Nephron progenitor cell (in vitro differentiated cells): ENCODE measurements around the gene PEX16.

Experiments
- DNase-seq: peaks from one replicate; pipeline ENCODE4 v3.0.0; 2021
- H3K27ac Mint-ChIP-seq: 2 replicates; pipeline ENCODE4 v1.8.0; 2021; ENCODE audit warnings: mild to moderate bottlenecking, moderate library complexity, mixed read lengths
- H3K27me3 Mint-ChIP-seq: 2 replicates; pipeline ENCODE4 v1.8.0; 2021; ENCODE audit warnings: mild to moderate bottlenecking, low read depth, mixed read lengths; ENCODE audit not compliant: poor library complexity
- H3K36me3 Mint-ChIP-seq: 2 replicates; pipeline ENCODE4 v1.8.0; 2021; ENCODE audit warnings: low read depth, mixed read lengths
- H3K4me1 Mint-ChIP-seq: 2 replicates; pipeline ENCODE4 v1.8.0; 2021; ENCODE audit warnings: mixed read lengths
- H3K4me3 Mint-ChIP-seq: 2 replicates; pipeline ENCODE4 v1.8.0; 2021; ENCODE audit warnings: mild to moderate bottlenecking, moderate library complexity, mixed read lengths
- H3K9me3 Mint-ChIP-seq: 2 replicates; pipeline ENCODE4 v1.8.0; 2021; ENCODE audit warnings: mild to moderate bottlenecking, moderate library complexity, mixed read lengths
- TF ChIP-seq, protein P1 (sequence below): fragments of 200-600 bp; sonication (generic); IDR thresholded peaks from 2 replicates; pipeline ENCODE4 v1.5.0; 2021; ENCODE audit warnings: antibody characterized with exemption

The PEX16 gene

DNA sequence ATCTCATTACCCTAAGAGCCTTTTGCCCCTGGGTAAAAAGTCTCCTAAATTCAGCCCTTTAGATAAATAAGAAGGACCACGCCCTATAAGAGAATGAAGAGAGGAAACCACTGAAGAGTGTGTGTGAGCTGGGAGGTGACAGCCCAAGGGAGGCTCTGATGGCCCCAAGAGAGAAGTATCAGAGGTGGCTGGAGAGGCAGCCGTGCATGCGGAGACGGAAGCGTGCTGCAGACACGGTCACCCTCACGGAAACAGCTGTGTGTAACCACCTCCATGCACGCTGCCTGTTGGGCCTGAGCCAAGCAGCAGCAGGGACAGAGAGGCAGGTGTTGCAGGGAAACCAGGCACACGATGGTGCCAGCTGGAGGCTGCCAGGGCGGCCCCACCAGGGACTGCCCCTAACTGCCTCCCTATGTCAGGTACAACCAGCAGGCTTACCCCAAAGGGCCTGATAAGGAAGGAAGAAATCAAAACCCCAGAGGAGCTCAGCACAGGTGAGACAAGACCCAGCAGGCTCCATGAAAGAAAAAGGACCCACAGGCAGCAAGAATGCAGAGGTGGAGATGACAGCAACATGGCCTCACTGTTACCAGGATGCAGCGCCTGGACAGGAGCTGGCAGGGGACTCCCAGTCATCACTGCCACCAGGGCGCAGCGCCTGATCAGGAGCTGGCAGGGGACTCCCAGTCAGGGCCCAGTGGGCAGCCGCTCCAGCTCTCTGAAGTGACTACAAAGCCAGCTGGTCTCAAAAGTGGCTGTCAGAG, 12.5 kb upstream of the PEX16 start:
- Mint-ChIP-seq H3K27me3 (peaks cover 18% of the 10 kb centered on the region), H3K4me1 (peaks cover 41% of the 10 kb centered on the region), H3K36me3 (peaks cover 33% of the 10 kb centered on the region), H3K9me3 (no peaks in the 10 kb centered on the region), H3K4me3 (no peak overlapping the region), H3K27ac (peak overlapping the region; percentile 66)
- TF ChIP-seq, protein P1, sequence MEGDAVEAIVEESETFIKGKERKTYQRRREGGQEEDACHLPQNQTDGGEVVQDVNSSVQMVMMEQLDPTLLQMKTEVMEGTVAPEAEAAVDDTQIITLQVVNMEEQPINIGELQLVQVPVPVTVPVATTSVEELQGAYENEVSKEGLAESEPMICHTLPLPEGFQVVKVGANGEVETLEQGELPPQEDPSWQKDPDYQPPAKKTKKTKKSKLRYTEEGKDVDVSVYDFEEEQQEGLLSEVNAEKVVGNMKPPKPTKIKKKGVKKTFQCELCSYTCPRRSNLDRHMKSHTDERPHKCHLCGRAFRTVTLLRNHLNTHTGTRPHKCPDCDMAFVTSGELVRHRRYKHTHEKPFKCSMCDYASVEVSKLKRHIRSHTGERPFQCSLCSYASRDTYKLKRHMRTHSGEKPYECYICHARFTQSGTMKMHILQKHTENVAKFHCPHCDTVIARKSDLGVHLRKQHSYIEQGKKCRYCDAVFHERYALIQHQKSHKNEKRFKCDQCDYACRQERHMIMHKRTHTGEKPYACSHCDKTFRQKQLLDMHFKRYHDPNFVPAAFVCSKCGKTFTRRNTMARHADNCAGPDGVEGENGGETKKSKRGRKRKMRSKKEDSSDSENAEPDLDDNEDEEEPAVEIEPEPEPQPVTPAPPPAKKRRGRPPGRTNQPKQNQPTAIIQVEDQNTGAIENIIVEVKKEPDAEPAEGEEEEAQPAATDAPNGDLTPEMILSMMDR = no peak
- DNase-seq = no peak

DNA sequence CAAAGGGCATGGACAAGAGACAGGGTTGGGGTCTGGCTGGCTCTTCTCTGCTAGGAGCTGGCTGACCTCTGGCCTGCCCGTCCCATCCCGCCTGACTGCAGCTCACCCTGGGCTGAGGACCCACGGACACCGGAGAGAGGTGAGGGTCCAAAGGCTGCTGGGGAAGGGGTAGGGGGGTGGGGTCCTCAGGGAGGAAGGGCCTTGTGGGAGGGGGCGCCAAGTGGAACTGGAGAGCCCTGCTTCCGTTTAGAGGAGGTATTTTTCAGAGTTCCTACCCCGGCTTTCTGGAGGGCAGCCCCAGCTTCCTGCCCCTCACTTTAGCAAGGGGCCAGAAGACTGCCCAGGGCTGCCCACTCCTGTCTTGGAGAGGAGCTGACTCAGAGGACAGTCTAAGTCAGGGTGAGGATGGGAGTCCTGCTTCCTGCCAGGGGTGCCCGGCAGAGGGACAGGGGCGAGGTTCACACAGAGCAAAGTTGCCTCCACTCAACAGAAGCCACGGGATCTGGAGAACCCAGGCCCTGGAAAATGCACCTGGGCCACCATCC, 11.9 kb upstream of the PEX16 start:
- Mint-ChIP-seq H3K36me3 (peaks cover 27% of the 10 kb centered on the region), H3K9me3 (no peaks in the 10 kb centered on the region), H3K27me3 (peaks cover 24% of the 10 kb centered on the region), H3K4me3 (no peak overlapping the region), H3K27ac (peak overlapping the region; percentile 39), H3K4me1 (peaks cover 41% of the 10 kb centered on the region)
- no peak for DNase-seq
- TF ChIP-seq, protein P1 = no peak

DNA sequence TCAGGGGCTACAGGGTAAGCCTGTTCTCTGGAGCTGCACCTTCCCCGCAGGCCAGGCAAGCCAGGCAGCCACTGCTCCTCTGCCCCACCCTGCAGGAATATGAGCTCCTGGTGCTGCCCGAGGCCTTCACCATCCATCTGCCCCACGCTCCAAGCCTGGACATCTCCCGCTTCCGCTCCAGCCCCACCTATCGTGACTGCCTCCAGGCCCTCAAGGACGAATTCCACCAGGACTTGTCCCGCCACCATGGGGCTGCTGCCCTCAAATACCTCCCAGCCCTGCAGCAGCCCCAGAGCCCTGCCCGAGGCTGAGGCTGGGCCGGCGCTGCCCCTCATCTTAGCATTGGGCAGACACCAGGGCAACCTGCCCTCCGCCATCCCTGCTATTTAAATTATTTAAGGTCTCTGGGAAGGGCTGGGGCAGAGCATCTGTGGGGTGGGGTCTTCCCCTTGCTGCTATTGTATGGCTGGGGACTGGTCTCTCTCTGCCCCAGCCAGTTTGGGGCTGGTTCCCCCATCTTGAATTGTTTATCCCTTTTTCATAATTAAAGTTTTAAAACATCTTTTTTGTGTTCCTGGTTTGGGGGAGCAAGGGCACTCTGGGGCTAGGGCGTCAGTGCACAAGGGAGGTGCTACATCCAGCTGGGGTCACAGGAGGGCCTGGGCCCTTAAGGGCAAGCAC, 11.0 kb upstream of the PEX16 start:
- TF ChIP-seq, protein P1 = no peak
- no peak overlapping the region for H3K27ac Mint-ChIP-seq
- H3K4me1 Mint-ChIP-seq = peaks cover 47% of the 10 kb centered on the region
- H3K36me3 Mint-ChIP-seq = peaks cover 23% of the 10 kb centered on the region
- no peak overlapping the region for H3K4me3 Mint-ChIP-seq
- peaks cover 6% of the 10 kb centered on the region for H3K9me3 Mint-ChIP-seq
- H3K27me3 Mint-ChIP-seq = peaks cover 33% of the 10 kb centered on the region
- DNase-seq = no peak

DNA sequence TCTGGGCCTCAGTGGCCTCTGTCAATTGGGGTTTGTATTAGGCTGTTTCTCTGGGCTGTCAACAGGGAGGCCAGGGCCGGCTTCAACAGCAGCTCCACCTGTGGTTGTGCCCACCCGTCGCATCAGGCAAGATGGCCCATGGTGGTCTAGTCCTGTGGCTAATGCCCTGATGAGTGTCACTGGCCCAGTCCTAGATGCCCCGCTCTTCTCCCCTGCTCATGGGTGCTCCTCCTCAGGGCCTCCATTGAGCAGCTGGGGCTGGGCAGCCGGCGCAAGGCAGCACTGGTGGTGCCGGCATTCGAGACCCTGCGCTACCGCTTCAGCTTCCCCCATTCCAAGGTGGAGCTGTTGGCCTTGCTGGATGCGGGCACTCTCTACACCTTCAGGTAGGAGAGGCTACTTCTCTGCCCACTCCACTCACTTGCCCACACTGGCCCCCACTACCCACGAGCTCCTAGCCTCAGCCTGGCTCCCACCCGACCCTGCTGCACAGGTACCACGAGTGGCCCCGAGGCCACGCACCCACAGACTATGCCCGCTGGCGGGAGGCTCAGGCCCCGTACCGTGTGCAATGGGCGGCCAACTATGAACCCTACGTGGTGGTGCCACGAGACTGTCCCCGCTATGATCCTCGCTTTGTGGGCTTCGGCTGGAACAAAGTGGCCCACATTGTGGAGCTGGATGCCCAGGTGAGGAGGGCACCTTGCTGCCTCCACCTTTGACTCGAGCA, 10.2 kb upstream of the PEX16 start:
- Mint-ChIP-seq H3K4me1 (peaks cover 42% of the 10 kb centered on the region), H3K27ac (no peak overlapping the region), H3K4me3 (no peak overlapping the region)

DNA sequence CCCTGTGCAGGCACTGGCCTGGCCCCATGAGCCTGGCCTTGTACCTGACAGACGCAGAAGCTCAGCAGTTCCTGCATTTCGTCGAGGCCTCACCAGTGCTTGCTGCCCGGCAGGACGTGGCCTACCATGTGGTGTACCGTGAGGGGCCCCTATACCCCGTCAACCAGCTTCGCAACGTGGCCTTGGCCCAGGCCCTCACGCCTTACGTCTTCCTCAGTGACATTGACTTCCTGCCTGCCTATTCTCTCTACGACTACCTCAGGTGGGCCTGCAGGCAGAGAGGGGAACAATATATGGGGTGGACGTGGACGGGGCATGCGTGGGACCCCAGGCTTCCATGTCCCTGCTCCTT, 9.6 kb upstream of the PEX16 start:
- H3K27ac Mint-ChIP-seq = no peak overlapping the region
- peaks cover 40% of the 10 kb centered on the region for H3K27me3 Mint-ChIP-seq
- H3K36me3 Mint-ChIP-seq = peaks cover 9% of the 10 kb centered on the region
- peaks cover 6% of the 10 kb centered on the region for H3K9me3 Mint-ChIP-seq
- no peak for DNase-seq
- TF ChIP-seq, protein P1 = no peak
- H3K4me1 Mint-ChIP-seq = peaks cover 37% of the 10 kb centered on the region
- H3K4me3 Mint-ChIP-seq = no peak overlapping the region

More for the DNA sequence above, 10.2 kb upstream of the PEX16 start:
- H3K36me3 Mint-ChIP-seq = peaks cover 15% of the 10 kb centered on the region
- peaks cover 40% of the 10 kb centered on the region for H3K27me3 Mint-ChIP-seq
- no peak for DNase-seq
- TF ChIP-seq, protein P1 = no peak
- peaks cover 6% of the 10 kb centered on the region for H3K9me3 Mint-ChIP-seq
